B cell (primary cell): ENCODE measurements around the gene RANBP9. TPM values are rescaled to one million over a fixed set of nuclear protein-coding genes. Genes with fewer than 3 reads are reported as not detected.

Experiments used
- ATAC-seq: fragments of 200-7000 bp; cut with Tn5 transposase; one replicate; pipeline ENCODE4 v1.10.0; 2021; ENCODE audit warnings: low read depth, mild to moderate bottlenecking, moderate number of reproducible peaks, moderate library complexity
- CTCF ChIA-PET: fragments of 350-600 bp; sonication (Branson Sonifier 250); formaldehyde crosslinking; loops from one replicate; lab custom pipeline; 2021; ENCODE audit warnings: antibody characterized with exemption, inconsistent platforms; lab: Charles Lee
- POLR2A ChIA-PET: fragments of 350-600 bp; sonication (Branson Sonifier 250); formaldehyde crosslinking; loops from one replicate; lab custom pipeline; 2021; ENCODE audit warnings: antibody characterized with exemption; lab: Charles Lee
- DNase-seq: peaks from one replicate; pipeline ENCODE4 v3.0.0; 2013
- H2AFZ ChIP-seq: 2 replicates; pipeline ENCODE4 v1.6.1; 2012; ENCODE audit warnings: mild to moderate bottlenecking, low read depth, low read length; ENCODE audit not compliant: insufficient read depth, poor library complexity, severe bottlenecking
- H3K27ac ChIP-seq, 2 donors: 1 replicate in 1 of 2; 2 replicates in 1 of 2; pipeline ENCODE4 v1.5.1; 2012 to 2013; ENCODE audit warnings: low read length in 2 of 2, mild to moderate bottlenecking in 2 of 2, moderate library complexity in 1 of 2
- H3K27me3 ChIP-seq, 4 experiments: fragments of 200-600 bp in 1 of 4; sonication (generic) in 1 of 4; replicated peaks in 1 of 4; 1 replicate in 2 of 4; 2 replicates in 2 of 4; pipeline versions ENCODE4 v1.6.1 to v1.7.0; 2013 to 2016; ENCODE audit warnings: low read length in 3 of 4, mild to moderate bottlenecking in 2 of 4, mixed read lengths in 1 of 4, moderate library complexity in 1 of 4; ENCODE audit not compliant: insufficient read depth in 4 of 4, control insufficient read depth in 3 of 4; ENCODE audit errors: control extremely low read depth in 1 of 4
- H3K36me3 ChIP-seq, 2 experiments: replicated peaks in 1 of 2; 1 replicate in 1 of 2; 2 replicates in 1 of 2; pipeline versions ENCODE4 v1.6.1 to v1.7.1; 2013; ENCODE audit warnings: low read length in 1 of 2; ENCODE audit not compliant: insufficient read depth in 2 of 2, control insufficient read depth in 1 of 2; ENCODE audit errors: control extremely low read depth in 1 of 2, extremely low read depth in 1 of 2
- H3K4me1 ChIP-seq, 2 donors: fragments of 200-600 bp in 1 of 2; sonication (generic) in 1 of 2; 1 replicate in 1 of 2; 2 replicates in 1 of 2; pipeline versions ENCODE4 v1.5.1 to v1.6.1; 2013 to 2017; ENCODE audit warnings: low read length in 2 of 2; ENCODE audit not compliant: control insufficient read depth in 2 of 2, insufficient read depth in 2 of 2
- H3K4me2 ChIP-seq: replicated peaks from 2 replicates; pipeline ENCODE3; 2012; ENCODE audit warnings: mild to moderate bottlenecking, low read depth, low read length; ENCODE audit not compliant: poor library complexity, severe bottlenecking
- H3K4me3 ChIP-seq, 5 experiments: fragments of 200-600 bp in 1 of 5; sonication (generic) in 1 of 5; 1 replicate in 3 of 5; 2 replicates in 2 of 5; pipeline versions ENCODE4 v1.5.1 to v1.7.0; 2011 to 2016; ENCODE audit warnings: low read length in 4 of 5, mild to moderate bottlenecking in 4 of 5, low read depth in 2 of 5, control low read depth in 1 of 5, moderate library complexity in 1 of 5; ENCODE audit not compliant: insufficient read depth in 1 of 5; ENCODE audit errors: control extremely low read depth in 1 of 5, extremely low read depth in 1 of 5
- H3K79me2 ChIP-seq: fragments of 200-600 bp; sonication (generic); one replicate; pipeline ENCODE4 v1.6.0; 2016; ENCODE audit warnings: low read length; ENCODE audit not compliant: control insufficient read depth, insufficient read depth
- H3K9ac ChIP-seq: fragments of 200-600 bp; sonication (generic); 2 replicates; pipeline ENCODE4 v1.6.1; 2017; ENCODE audit warnings: mild to moderate bottlenecking, low read length, moderate library complexity
- H3K9me3 ChIP-seq, 3 donors: one replicate each; pipeline versions ENCODE4 v1.6.1 to v1.7.1; 2013; ENCODE audit warnings: low read length in 2 of 3; ENCODE audit not compliant: control insufficient read depth in 2 of 3, insufficient read depth in 1 of 3; ENCODE audit errors: control extremely low read depth in 1 of 3
- H4K20me1 ChIP-seq: 2 replicates; pipeline ENCODE4 v1.6.0; 2012; ENCODE audit warnings: mild to moderate bottlenecking, low read length; ENCODE audit not compliant: insufficient read depth, control insufficient read depth, poor library complexity, severe bottlenecking
- H3K27ac Mint-ChIP-seq: one replicate; pipeline ENCODE4 v1.8.0; 2021; ENCODE audit warnings: mixed read lengths
- H3K27me3 Mint-ChIP-seq: one replicate; pipeline ENCODE4 v1.8.0; 2021; ENCODE audit warnings: mixed read lengths
- H3K4me1 Mint-ChIP-seq: one replicate; pipeline ENCODE4 v1.8.0; 2021; ENCODE audit warnings: mixed read lengths
- H3K4me3 Mint-ChIP-seq: one replicate; pipeline ENCODE4 v1.8.0; 2021; ENCODE audit warnings: mixed read lengths
- H3K9me3 Mint-ChIP-seq: one replicate; pipeline ENCODE4 v1.8.0; 2022; ENCODE audit warnings: mixed read lengths; ENCODE audit not compliant: insufficient read depth
- CTCF ChIP-seq: fragments of 200-600 bp; IDR thresholded peaks from one replicate; pipeline ENCODE4 v1.8.0; 2022; ENCODE audit warnings: antibody characterized with exemption, mild to moderate bottlenecking
- EZH2 ChIP-seq: IDR thresholded peaks from 2 replicates; pipeline ENCODE4 v1.6.1; 2012; ENCODE audit warnings: borderline replicate concordance, low read depth, mild to moderate bottlenecking, moderate library complexity, low read length; ENCODE audit not compliant: insufficient read depth, poor library complexity, severe bottlenecking
- WGBS: methylation state at CpG from one replicate; pipeline ENCODE4 v1.1.5; 2013; ENCODE audit warnings: missing lambda C conversion rate; ENCODE audit not compliant: insufficient coverage; 5-methylcytosine and 5-hydroxymethylcytosine counted together
- intact Hi-C: fragments of 100-400 bp; cut with micrococcal nuclease; formaldehyde crosslinking; loops from one replicate; pipeline ENCODE4 v1.10.0; 2022
- polyA plus RNA-seq: library from polyadenylated mRNA; depleted of rRNA; stranded (reverse); fragments of >200 nt; gene quantifications from 2 replicates; pipeline ENCODE4 v1.2.3, GENCODE V29; 2012
- total RNA-seq, 2 donors: library from RNA; stranded (reverse); fragments of 120-200 nt in 1 of 2; gene quantifications; 1 replicate in 1 of 2; 2 replicates in 1 of 2; pipeline versions ENCODE4 v1.2.3 to v1.2.4, GENCODE V29; 2013 to 2022

The RANBP9 gene
- total and polyA plus RNA-seq, 2 donors (not counting 1 experiment from before 2014, with no cell fraction given) = 20.0 to 34.1 TPM

GRCh38 chr6:13678255-13678983, 33.2 kb downstream of the RANBP9 start:
- H3K4me1 Mint-ChIP-seq = peaks cover 32% of the 10 kb centered on the region
- ChIA-PET POLR2A (no interaction called here), CTCF (interaction anchor here (1.0 kb wide), 1 partner anchor 13 kb away, joined by 4 read pairs; no protein-coding TSS in a partner anchor)
- H4K20me1 ChIP-seq = peaks cover 5% of the 10 kb centered on the region
- no peak overlapping the region for H3K27ac Mint-ChIP-seq
- H3K79me2 ChIP-seq = peaks cover 95% of the 10 kb centered on the region
- peaks cover 6 to 9% of the 10 kb centered on the region in 2 donors for H3K4me1 ChIP-seq
- H2AFZ ChIP-seq = no peak overlapping the region
- no peaks in the 10 kb centered on the region for H3K27me3 Mint-ChIP-seq
- ATAC-seq = no peak
- no peak overlapping the region for H3K4me2 ChIP-seq
- H3K4me3 Mint-ChIP-seq = no peak overlapping the region
- no peak for TF ChIP-seq CTCF
- no peak for TF ChIP-seq EZH2
- no peaks in the 10 kb centered on the region for H3K36me3 ChIP-seq
- peaks cover 14% of the 10 kb centered on the region for H3K9me3 Mint-ChIP-seq
- 80% methylated on average over 3 of the region's 4 CpGs for WGBS
- no peak overlapping the region for H3K4me3 ChIP-seq
- H3K27ac ChIP-seq = no peak overlapping the region
- H3K9ac ChIP-seq = no peak overlapping the region
- intact Hi-C loops = no loop called here
- no peaks in the 10 kb centered on the region for H3K27me3 ChIP-seq
- peaks cover 4 to 14% (median 9%) of the 10 kb centered on the region in 3 donors for H3K9me3 ChIP-seq
- no peak for DNase-seq

GRCh38 chr6:13677878-13678254, 33.8 kb downstream of the RANBP9 start:
- intact Hi-C loops = no loop called here
- H3K4me3 Mint-ChIP-seq = no peak overlapping the region
- no CpG with 5 or more reads among the region's 3 CpGs for WGBS
- H3K9me3 ChIP-seq = peaks cover 4 to 14% (median 9%) of the 10 kb centered on the region in 3 donors
- no peak overlapping the region for H2AFZ ChIP-seq
- POLR2A ChIA-PET = no interaction called here
- no peak overlapping the region for H3K27ac Mint-ChIP-seq
- H3K9me3 Mint-ChIP-seq = peaks cover 14% of the 10 kb centered on the region
- no peaks in the 10 kb centered on the region for H3K36me3 ChIP-seq
- no peaks in the 10 kb centered on the region for H3K27me3 Mint-ChIP-seq
- H3K27me3 ChIP-seq = no peaks in the 10 kb centered on the region
- H3K9ac ChIP-seq = no peak overlapping the region
- no peak for TF ChIP-seq EZH2
- TF ChIP-seq CTCF = no peak
- H3K79me2 ChIP-seq = peaks cover 97% of the 10 kb centered on the region
- peaks cover 5% of the 10 kb centered on the region for H4K20me1 ChIP-seq
- CTCF ChIA-PET = no interaction called here
- peaks cover 35% of the 10 kb centered on the region for H3K4me1 Mint-ChIP-seq
- H3K4me1 ChIP-seq = peaks cover 6 to 9% of the 10 kb centered on the region in 2 donors
- no peak overlapping the region for H3K4me3 ChIP-seq
- no peak overlapping the region for H3K27ac ChIP-seq
- DNase-seq (no peak), ATAC-seq (no peak)
- no peak overlapping the region for H3K4me2 ChIP-seq
